Activated naive CD4-positive, alpha-beta T cell treated with anti-CD3 and anti-CD28 coated beads, Interleukin-2, amount 10 ng/mL, durations not matched to agents 5 hours and 36 hours (primary cell): ENCODE measurements around the gene KIF11. TPM values are rescaled to one million over a fixed set of nuclear protein-coding genes. Genes with fewer than 3 reads are reported as not detected.

Experiments
- total RNA-seq, 2 experiments: library from RNA; stranded (reverse); gene quantifications; one replicate each; pipeline ENCODE4 v1.2.3, GENCODE V29; 2021

Gene KIF11
- 10 to 100 TPM; 62.1 to 62.5 TPM for total RNA-seq

DNA sequence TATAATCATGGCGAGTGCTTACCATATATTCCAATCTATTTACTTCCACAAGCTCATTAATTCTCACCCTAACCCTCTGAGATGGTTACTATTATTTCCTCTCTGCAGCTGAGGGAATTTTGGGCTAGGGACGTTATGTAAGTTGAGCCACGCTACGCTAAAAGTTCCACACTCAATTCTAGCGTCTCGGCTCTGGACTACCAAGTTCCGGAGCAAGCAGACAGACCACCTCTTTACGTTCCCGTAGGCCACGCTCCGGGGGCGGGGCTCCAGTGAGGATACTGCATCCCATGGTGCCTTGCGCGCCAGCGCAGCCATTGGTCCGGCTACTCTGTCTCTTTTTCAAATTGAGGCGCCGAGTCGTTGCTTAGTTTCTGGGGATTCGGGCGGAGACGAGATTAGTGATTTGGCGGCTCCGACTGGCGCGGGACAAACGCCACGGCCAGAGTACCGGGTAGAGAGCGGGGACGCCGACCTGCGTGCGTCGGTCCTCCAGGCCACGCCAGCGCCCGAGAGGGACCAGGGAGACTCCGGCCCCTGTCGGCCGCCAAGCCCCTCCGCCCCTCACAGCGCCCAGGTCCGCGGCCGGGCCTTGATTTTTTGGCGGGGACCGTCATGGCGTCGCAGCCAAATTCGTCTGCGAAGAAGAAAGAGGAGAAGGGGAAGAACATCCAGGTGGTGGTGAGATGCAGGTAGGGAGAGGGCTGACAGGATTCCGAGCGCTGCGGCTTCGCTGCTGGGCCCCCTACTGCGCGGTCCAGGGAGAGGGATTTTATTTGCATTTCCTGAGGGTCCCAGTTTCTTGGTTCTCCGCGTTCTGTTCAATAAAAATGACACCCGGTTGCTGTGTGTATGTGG is at the start of gene KIF11:
Gene KIF11, plus strand, starts transcription at position 370 of the 858 bp plus-strand sequence. Its CDS starts 246 bp downstream, at position 616.

DNA sequence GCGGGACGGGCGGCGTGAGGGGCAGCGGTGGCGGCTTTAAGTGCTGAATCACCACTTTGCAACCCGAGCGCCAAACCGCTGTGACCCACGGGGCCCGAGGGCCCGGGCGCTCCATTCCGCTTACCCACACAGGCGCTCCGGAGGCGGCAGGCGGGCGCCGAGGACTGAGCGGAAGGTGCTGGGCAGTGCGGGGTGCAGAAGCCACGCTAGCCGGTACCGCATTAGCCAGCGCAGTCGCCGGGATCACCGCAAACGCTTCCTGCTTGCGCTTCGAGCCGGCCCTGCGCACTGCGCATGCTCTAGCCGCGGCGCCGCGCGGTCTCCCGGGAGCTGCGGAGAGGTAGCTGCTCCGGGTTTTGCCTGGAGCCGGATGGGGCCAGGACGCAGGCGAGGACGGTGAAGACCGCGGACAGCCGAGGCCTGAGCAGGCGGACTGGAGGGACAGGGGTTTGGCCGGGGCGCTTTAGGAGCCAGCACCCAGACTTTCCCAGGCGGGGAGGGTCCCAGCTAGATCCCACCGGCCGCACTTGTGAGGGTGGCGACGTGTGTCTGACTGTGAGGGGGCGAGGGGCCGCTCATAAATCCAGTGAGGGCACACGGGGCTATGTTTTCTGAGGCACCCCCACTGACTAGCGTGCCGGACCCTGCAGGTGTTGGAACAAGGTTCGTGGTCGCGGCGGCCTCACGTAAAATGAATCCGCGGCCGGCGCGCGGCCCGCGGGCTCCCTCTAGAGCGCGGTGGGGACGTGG is 19.0 kb upstream of the KIF11 start, which contains the start of gene IDE:
Gene IDE, minus strand, starts transcription at position 296 of the 750 bp plus-strand sequence. Its CDS starts 74 bp downstream, at position 222.

DNA sequence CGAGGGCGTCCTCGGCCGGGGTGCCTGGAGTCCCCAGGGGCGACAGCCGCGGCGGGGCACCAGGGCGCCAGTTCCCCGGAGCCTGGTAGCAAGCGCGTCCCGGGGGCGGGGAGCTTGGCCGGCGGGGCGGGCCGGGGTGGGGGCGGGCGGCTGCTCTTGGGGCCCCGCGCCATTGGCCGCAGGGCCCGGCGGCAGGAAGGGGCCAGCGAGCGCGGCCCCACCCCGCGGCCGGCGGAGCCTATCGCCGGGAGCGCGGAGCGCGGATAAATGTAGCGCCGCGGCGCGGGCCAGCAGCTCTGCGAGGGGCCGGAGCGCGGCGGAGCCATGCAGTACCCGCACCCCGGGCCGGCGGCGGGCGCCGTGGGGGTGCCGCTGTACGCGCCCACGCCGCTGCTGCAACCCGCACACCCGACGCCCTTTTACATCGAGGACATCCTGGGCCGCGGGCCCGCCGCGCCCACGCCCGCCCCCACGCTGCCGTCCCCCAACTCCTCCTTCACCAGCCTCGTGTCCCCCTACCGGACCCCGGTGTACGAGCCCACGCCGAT is 96.8 kb downstream of the KIF11 start, which contains the start of gene HHEX:
Gene HHEX, plus strand, starts transcription at position 293 of the 548 bp plus-strand sequence. Its CDS starts 32 bp downstream, at position 325.

Other genes starting within 250 kb of the KIF11 start
- 10 to 100 TPM; 25.1 to 26.0 TPM for gene IDE, start 19.0 kb upstream of the KIF11 start, total RNA-seq
- not detected for gene HHEX, start 96.8 kb downstream of the KIF11 start, total RNA-seq